ENCODE results near the gene TNFRSF18.

The TNFRSF18 gene

GRCh38 chr1:1166642-1167397, 39.6 kb downstream of the TNFRSF18 start:
- no peak for DNase-seq (ENCODE audit: low read depth, low spot score)

- DNase-seq (ENCODE audit: low read depth, low spot score), result no peak
Observed at GRCh38 chr1:1165900-1166421, 40.4 kb downstream of the TNFRSF18 start.

- DNase-seq (ENCODE audit: low read depth, low spot score), result no peak
Observed at GRCh38 chr1:1165485-1165884, 40.9 kb downstream of the TNFRSF18 start.

- no peak for DNase-seq (ENCODE audit: low read depth, low spot score)
Observed at GRCh38 chr1:1164701-1165451, 41.5 kb downstream of the TNFRSF18 start.

GRCh38 chr1:1164361-1164700, 42.1 kb downstream of the TNFRSF18 start:
- no peak for DNase-seq (ENCODE audit: low read depth, low spot score)

GRCh38 chr1:1163538-1164070, 42.8 kb downstream of the TNFRSF18 start:
- no peak for DNase-seq (ENCODE audit: low read depth, low spot score)

- DNase-seq (ENCODE audit: low read depth, low spot score), result no peak
Observed at GRCh38 chr1:1162597-1163537, 43.5 kb downstream of the TNFRSF18 start.

- DNase-seq (ENCODE audit: low read depth, low spot score), result no peak
Observed at GRCh38 chr1:1161683-1162079, 44.7 kb downstream of the TNFRSF18 start.

GRCh38 chr1:1161078-1161682, 45.2 kb downstream of the TNFRSF18 start:
- DNase-seq (ENCODE audit: low read depth, low spot score), result no peak

- no peak for DNase-seq (ENCODE audit: low read depth, low spot score)
Observed at GRCh38 chr1:1160281-1160930, 46.0 kb downstream of the TNFRSF18 start.

- DNase-seq (ENCODE audit: low read depth, low spot score), result no peak
Observed at GRCh38 chr1:1157914-1158710, 48.3 kb downstream of the TNFRSF18 start.

GRCh38 chr1:1157426-1157913, 48.9 kb downstream of the TNFRSF18 start:
- peak; percentile 13 for DNase-seq (ENCODE audit: low read depth, low spot score)

- DNase-seq (ENCODE audit: low read depth, low spot score), result no peak
Observed at GRCh38 chr1:1157033-1157365, 49.4 kb downstream of the TNFRSF18 start.

GRCh38 chr1:1156140-1157032, 50.0 kb downstream of the TNFRSF18 start:
- no peak for DNase-seq (ENCODE audit: low read depth, low spot score)

GRCh38 chr1:1155258-1155657, 51.1 kb downstream of the TNFRSF18 start:
- DNase-seq (ENCODE audit: low read depth, low spot score), result no peak

GRCh38 chr1:1153874-1154273, 52.5 kb downstream of the TNFRSF18 start:
- DNase-seq (ENCODE audit: low read depth, low spot score), result no peak
